Measurements from ENCODE around the gene LCMT1. TPM values are rescaled to one million over a fixed set of nuclear protein-coding genes. Genes with fewer than 3 reads are reported as not detected.

LCMT1 gene
- total and polyA plus RNA-seq, 2 of the 4 experiments (the other 2 are of a cell fraction): 33.1 to 60.4 TPM

- DNase-seq (no peak), ATAC-seq (ENCODE audit: low read depth) (peak; percentile 27; the same call in 1 of the 2 replicates)
- Histone ChIP-seq H3K9me3 (ENCODE audit: control insufficient read depth, insufficient read depth, low read length) (peaks cover 2% of the 10 kb centered on the region; the same call in 1 of the 2 replicates), H2AK5ac (ENCODE audit: low read depth, low read length) (no peak overlapping the region), H3K56ac (ENCODE audit: extremely low read depth, insufficient read depth, low read length) (no peak overlapping the region), H4K8ac (ENCODE audit: low read depth in 2 of 2, low read length in 2 of 2) (no peak overlapping the region), H3K18ac (ENCODE audit: low read depth, low read length) (no peak overlapping the region), H3K4ac (ENCODE audit: low read depth, low read length) (no peak overlapping the region), H2AK9ac (replicated peaks; ENCODE audit: low read depth, low read length, poor library complexity) (no peak overlapping the region), H3K36me3 (ENCODE audit: control insufficient read depth, insufficient read depth, low read length) (no peaks in the 10 kb centered on the region), H2BK120ac (ENCODE audit: low read depth, low read length) (no peak overlapping the region), H2BK20ac (ENCODE audit: low read depth, low read length) (no peak overlapping the region), H2BK15ac (ENCODE audit: low read depth, low read length) (no peak overlapping the region), H3K9ac (ENCODE audit: low read depth, low read length) (no peak overlapping the region), H4K91ac (ENCODE audit: insufficient read depth, low read depth, low read length) (no peak overlapping the region), H3K23ac (ENCODE audit: low read depth, low read length) (no peak overlapping the region), H3K4me3 (ENCODE audit: insufficient read depth, low read depth, low read length) (no peak overlapping the region), H2AFZ (replicated peaks; ENCODE audit: low read length, poor library complexity) (no peak overlapping the region), H3K27ac (ENCODE audit: insufficient read depth, low read length) (no peak overlapping the region), H3K4me2 (ENCODE audit: low read depth, low read length) (no peak overlapping the region), H2BK5ac (ENCODE audit: low read depth, low read length, poor library complexity, severe bottlenecking) (no peak overlapping the region), H3K4me1 (ENCODE audit: control insufficient read depth, insufficient read depth, low read length) (no peaks in the 10 kb centered on the region), H3K14ac (replicated peaks; ENCODE audit: low read depth, low read length) (no peak overlapping the region), H3K79me1 (ENCODE audit: low read depth in 1 of 2, low read length in 2 of 2) (no peaks in the 10 kb centered on the region), H4K5ac (ENCODE audit: low read depth, low read length) (no peak overlapping the region), H4K20me1 (ENCODE audit: insufficient read depth, low read length) (no peaks in the 10 kb centered on the region), H3K27me3 (ENCODE audit: control insufficient read depth, insufficient read depth, low read length) (no peaks in the 10 kb centered on the region), H3K9me1 (ENCODE audit: insufficient read depth, low read length) (no peaks in the 10 kb centered on the region)
- intact Hi-C loops (cut with micrococcal nuclease): no loop called here
- TF ChIP-seq CEBPB (IDR thresholded peaks at IDR 0.05; ENCODE audit: low read depth, low read length): no peak
- TF ChIP-seq POLR2A (IDR thresholded peaks at IDR 0.05; ENCODE audit: low read depth, low read length): no peak
- no peak for TF ChIP-seq BHLHE40 (IDR thresholded peaks at IDR 0.05; ENCODE audit: low read depth, low read length)
- no peak for TF ChIP-seq MAFK (IDR thresholded peaks at IDR 0.05; ENCODE audit: low read depth, low read length)
- TF ChIP-seq CHD1 (IDR thresholded peaks at IDR 0.05; ENCODE audit: low read depth, low read length): no peak
- BruUV-seq (replicated peaks): no TSS peak
- dilution Hi-C loops (cut with HindIII; ENCODE audit: low sequenced_read_pairs, unreplicated experiment): no loop called here
- CTCF ChIA-PET: interaction anchor here (0.7 kb wide), 1 partner anchor 79 kb away, joined by 4 read pairs; no protein-coding TSS in a partner anchor
- WGBS, 2 experiments (ENCODE audit: extremely low coverage in 2 of 2, insufficient read length in 1 of 2): 40% methylated on average over 1 of the region's 4 CpGs; no CpG with 5 or more reads in 1 of the 2 experiments
- in situ Hi-C loops (cut with MboI; ENCODE audit: low sequenced_read_pairs): no loop called here
- POLR2A ChIA-PET (ENCODE audit: unreplicated experiment): no interaction called here
Observed at GRCh38 chr16:25079637-25080378, 31.7 kb upstream of the LCMT1 start.

All from IMR-90 (cell line).